HL-60/S4 treated with retinoic acid at 250 ng/mL for 4 days and 3 days (cell line): ENCODE data around the gene DCTN2.
"Not testable (repeated sequence)": the region's sequence is repeated elsewhere in the genome, so short reads cannot be mapped to it uniquely, and the experiment has no call there.

Source experiments
- in situ Hi-C: fragments of 300-500 bp; cut with MboI; formaldehyde crosslinking; loops from 2 replicates; pipeline ENCODE4 v1.7.0; 2022; ENCODE audit warnings: low sequenced_read_pairs

Gene DCTN2

GRCh38 chr12:57546438-57547287 is at the start of gene DCTN2:
TSS of gene DCTN2 (minus strand) at chr12:57547192. CDS start at chr12:57547063, 129 bp downstream.
- in situ Hi-C loops = no loop called here

GRCh38 chr12:57593187-57593586 is 46.2 kb upstream of the DCTN2 start:
- in situ Hi-C loops = no loop called here

GRCh38 chr12:57592551-57593165 is 45.7 kb upstream of the DCTN2 start:
- in situ Hi-C loops = no loop called here

GRCh38 chr12:57591782-57592325 is 44.9 kb upstream of the DCTN2 start:
- in situ Hi-C loops = no loop called here

DNA sequence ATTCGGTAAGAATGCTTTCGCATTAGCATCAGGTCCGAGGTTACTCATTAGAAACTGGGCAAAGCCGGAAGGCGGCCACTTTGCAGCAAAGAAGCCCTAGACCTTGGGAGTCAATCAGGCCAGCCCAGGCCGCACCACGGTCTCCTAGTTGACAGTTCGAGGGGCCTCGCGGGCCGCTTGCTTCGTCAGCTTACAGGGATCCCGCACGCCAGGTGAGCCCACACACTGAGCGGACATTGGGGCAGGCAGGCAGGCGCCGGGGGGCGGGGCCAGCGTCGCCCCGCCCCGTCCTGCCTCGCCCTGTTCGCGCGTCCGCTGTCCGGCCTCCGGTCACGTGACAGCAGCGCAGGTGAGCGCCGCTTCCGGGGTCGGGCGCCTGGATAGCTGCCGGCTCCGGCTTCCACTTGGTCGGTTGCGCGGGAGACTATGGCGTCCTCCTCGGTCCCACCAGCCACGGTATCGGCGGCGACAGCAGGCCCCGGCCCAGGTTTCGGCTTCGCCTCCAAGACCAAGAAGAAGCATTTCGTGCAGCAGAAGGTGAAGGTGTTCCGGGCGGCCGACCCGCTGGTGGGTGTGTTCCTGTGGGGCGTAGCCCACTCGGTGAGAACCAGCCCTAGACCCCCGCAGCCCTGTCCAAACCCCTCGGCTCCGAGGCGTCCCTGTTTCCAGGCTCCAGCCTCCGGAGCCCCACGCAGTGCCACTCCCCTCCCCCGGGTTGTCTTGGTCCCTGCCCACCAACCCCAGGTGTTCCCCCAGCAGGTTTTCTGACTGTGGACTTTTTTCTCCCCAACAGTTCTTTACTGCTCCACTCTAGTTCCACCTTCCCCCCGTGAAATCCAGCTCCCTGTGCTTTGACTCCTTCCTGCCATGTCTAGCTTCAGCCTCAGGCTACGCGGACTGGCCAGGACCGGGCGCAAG is 44.1 kb upstream of the DCTN2 start, which contains the start of gene PIP4K2C:
Gene PIP4K2C, plus strand, starts transcription at position 329 of the 918 bp plus-strand sequence. Its CDS starts 98 bp downstream, at position 427.
- in situ Hi-C loops = no loop called here

DNA sequence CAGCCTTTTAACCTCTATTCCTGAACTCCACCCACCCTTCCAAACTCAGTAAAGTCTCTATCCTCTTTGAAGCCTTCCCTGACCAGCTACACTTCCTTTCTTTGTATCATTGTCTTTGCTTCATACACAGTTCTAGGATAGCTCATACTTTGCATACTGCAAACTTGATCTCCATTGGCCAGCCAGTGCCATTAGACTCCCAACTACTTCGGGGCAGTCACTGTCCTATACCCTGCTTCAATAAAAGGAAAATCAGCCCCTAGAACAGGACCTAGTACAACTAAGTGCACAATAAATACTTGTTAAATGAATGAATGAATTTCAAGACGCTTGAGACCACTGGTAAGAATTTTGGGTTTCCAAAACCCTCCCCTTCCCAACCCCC is 43.5 kb upstream of the DCTN2 start:
- in situ Hi-C loops = no loop called here

GRCh38 chr12:57588951-57589610 is 42.1 kb upstream of the DCTN2 start:
- in situ Hi-C loops = not testable (repeated sequence)

DNA sequence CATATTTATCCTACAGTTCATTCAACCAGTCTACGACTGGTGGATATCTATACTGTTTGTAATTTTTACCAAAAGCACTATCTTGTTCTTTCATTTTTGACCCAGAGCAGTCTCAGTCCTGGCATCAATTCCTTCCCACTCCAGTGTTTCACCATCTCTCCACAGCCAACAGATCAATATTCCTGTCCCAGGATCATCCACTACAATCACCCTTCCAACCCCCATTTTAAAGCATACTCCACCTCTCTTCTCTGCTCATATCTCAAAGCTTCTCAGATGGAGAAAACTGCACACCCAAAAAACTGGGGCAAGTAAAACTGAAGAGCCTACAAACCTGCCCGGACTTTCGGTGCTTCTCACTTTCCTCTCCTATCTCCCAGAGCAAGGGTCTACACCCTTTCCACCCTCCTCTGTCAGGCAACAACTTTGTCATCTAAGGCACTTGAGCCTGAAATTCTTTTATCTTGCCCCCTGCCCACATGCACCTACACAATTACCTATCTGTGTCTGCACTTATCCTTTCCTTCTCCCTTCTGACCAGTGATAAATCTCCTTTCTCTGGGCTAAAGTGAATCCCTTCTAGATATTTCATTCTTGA is 39.9 kb upstream of the DCTN2 start:
- in situ Hi-C loops = no loop called here

GRCh38 chr12:57586128-57586527 is 39.1 kb upstream of the DCTN2 start:
- in situ Hi-C loops = no loop called here

GRCh38 chr12:57585156-57585555 is 38.2 kb upstream of the DCTN2 start:
- in situ Hi-C loops = no loop called here

GRCh38 chr12:57584690-57585089 is 37.7 kb upstream of the DCTN2 start:
- in situ Hi-C loops = no loop called here

DNA sequence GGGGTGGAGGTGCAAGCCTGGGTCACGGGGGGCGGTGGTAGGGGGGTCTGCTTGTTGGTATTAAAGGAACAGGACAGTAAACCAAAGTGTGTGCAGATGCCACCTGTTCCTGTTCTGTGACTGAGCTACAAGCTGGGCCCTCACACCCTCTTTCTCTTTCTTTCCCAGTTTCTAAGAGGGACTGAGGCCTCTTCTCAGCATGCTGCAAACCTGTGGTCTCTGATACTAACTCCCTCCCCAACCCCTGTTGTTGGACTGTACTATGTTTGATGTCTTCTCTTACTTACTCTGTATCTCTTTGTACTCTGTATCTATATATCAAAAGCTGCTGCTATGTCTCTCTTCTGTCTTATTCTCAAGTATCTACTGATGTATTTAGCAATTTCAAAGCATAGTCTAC is 37.1 kb upstream of the DCTN2 start:
- in situ Hi-C loops = no loop called here

- in situ Hi-C loops = no loop called here
These were observed 36.2 kb upstream of the DCTN2 start for GRCh38 chr12:57583008-57583831.

- in situ Hi-C loops = no loop called here
These were observed 35.4 kb upstream of the DCTN2 start for GRCh38 chr12:57582440-57582839.

DNA sequence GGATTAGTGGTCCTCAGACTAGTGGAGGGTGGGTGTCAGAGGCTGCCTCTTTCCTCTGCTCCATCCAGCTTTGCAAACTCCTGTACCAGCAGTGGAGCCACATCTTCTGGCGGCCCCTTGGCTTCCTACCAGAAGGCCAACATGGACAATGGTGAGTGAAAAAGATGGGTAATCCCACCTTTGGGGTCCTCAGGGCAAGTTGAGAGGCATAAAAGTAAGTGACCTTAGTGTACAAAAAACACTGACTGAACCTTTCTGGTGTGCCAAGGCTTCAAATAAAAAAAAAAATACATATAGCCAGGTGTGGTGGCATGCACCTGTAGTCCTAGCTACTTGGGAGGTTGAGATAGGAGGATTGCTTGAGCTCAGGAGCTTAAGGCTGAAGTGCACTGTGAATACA is 34.8 kb upstream of the DCTN2 start:
- in situ Hi-C loops = no loop called here

- in situ Hi-C loops = no loop called here
These were observed 33.4 kb upstream of the DCTN2 start for GRCh38 chr12:57580466-57580795.

- in situ Hi-C loops = no loop called here
These were observed 32.9 kb upstream of the DCTN2 start for GRCh38 chr12:57579677-57580465.

GRCh38 chr12:57579011-57579410 is 32.0 kb upstream of the DCTN2 start:
- in situ Hi-C loops = no loop called here
